H7 (cell line): ENCODE data around the gene CLDN7. TPM values are rescaled to one million over a fixed set of nuclear protein-coding genes. Genes with fewer than 3 reads are reported as not detected.
A peak's percentile ranks its signal among the peaks of the same experiment; 100 is the strongest.
"Not testable (repeated sequence)": the region's sequence is repeated elsewhere in the genome, so short reads cannot be mapped to it uniquely, and the experiment has no call there.

Experiments used
- DNase-seq: peaks from one replicate; pipeline ENCODE4 v3.0.0; 2012
- H3K27me3 ChIP-seq: 2 replicates; pipeline ENCODE4 v1.6.0; 2011; ENCODE audit warnings: mild to moderate bottlenecking, low read length; ENCODE audit not compliant: control insufficient read depth, insufficient read depth
- H3K36me3 ChIP-seq: replicated peaks from 2 replicates; pipeline ENCODE4 v1.5.1; 2011; ENCODE audit warnings: low read length; ENCODE audit not compliant: control insufficient read depth, insufficient read depth
- H3K4me3 ChIP-seq: 2 replicates; pipeline ENCODE4 v1.5.1; 2011; ENCODE audit warnings: low read depth, mild to moderate bottlenecking, control low read depth, low read length, moderate library complexity; ENCODE audit not compliant: insufficient read depth
- total RNA-seq: library from RNA; depleted of rRNA; stranded (reverse); fragments of >200 nt; shearing (Covaris generic); gene quantifications from 2 replicates; pipeline ENCODE4 v1.2.3, GENCODE V29; 2014

CLDN7 gene
- total RNA-seq, 1 experiment from 2014 or later = 30.8 TPM

DNA sequence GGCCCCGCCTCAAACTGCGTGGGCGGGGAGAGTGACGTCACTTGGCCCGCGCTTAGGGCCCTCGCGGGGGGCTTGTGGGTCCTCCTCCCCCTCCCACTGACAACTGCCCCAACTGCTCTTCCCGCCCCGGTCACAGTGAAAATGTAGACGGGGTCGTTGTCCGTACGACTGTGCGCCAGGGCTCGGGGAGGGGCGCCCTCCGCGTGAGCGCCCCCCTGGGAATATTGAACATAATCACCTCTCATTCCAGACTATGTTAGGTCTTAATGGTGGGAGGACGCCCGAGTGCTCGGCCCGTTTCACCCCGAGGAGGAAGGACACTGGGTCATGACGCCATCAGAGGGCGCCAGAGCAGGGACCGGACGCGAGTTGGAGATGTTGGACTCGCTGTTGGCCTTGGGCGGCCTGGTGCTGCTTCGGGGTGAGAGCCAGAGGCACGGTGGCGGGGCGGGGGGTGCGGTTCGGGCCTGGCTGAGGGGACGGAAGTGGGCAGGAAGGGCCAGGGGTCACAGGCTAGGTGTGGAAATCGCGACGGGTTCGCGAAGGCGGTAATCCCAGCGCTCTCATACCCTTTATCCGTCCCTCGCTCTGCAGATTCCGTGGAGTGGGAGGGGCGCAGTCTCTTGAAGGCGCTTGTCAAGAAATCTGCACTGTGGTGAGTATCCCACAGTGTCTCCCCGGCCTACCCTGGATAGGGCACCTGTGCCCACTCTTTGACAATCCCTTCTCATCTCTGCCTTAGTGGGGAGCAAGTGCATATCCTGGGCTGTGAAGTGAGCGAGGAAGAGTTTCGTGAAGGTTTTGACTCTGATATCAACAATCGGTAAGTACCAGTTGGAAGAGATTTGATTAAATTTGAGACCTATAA, 9.9 kb downstream of the CLDN7 start, which contains the start of gene ELP5:
Gene ELP5, plus strand, starts transcription at position 40 of the 868 bp plus-strand sequence. Its CDS starts 336 bp downstream, at position 376.
- Histone ChIP-seq H3K27me3 (no peaks in the 10 kb centered on the region), H3K4me3 (peak within 1 kb of the TSS; percentile 99), H3K36me3 (peaks cover 8% of the 10 kb centered on the region)
- peak; percentile 96 for DNase-seq

DNA sequence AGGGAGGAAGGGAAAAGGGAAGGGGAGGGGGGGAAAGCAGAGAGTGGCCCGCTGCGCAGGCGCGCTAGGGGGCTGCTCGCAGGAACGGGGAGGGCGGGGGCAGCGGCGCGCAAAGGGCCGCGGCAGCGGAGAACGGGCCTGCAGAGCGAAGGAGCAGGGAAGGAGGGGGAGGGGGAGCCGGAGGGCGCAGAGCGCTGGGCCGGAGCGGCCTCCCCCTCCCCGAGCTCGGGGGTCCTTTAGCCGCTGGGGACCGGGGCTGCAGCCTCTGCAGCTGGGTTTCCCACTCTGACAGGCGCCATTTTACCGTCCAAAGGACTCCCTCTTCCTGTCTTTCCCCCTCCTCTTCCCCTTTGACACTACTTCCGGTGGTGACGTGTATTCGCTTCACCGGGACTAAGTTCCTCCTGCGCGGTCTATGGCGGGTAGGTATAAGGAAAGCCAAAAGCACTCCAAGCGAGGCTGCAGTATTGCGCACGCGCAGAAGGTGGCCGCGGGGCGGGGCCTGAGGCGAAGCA, 10.6 kb downstream of the CLDN7 start, which contains the start of gene CTDNEP1:
Gene CTDNEP1, minus strand, starts transcription at position 74 of the 515 bp plus-strand sequence. CDS start 438 bp downstream, outside the sequence.
- peak within 1 kb of the TSS; percentile 99 for H3K4me3 ChIP-seq
- peaks cover 7% of the 10 kb centered on the region for H3K36me3 ChIP-seq
- H3K27me3 ChIP-seq = no peaks in the 10 kb centered on the region
- DNase-seq = peak; percentile 98

DNA sequence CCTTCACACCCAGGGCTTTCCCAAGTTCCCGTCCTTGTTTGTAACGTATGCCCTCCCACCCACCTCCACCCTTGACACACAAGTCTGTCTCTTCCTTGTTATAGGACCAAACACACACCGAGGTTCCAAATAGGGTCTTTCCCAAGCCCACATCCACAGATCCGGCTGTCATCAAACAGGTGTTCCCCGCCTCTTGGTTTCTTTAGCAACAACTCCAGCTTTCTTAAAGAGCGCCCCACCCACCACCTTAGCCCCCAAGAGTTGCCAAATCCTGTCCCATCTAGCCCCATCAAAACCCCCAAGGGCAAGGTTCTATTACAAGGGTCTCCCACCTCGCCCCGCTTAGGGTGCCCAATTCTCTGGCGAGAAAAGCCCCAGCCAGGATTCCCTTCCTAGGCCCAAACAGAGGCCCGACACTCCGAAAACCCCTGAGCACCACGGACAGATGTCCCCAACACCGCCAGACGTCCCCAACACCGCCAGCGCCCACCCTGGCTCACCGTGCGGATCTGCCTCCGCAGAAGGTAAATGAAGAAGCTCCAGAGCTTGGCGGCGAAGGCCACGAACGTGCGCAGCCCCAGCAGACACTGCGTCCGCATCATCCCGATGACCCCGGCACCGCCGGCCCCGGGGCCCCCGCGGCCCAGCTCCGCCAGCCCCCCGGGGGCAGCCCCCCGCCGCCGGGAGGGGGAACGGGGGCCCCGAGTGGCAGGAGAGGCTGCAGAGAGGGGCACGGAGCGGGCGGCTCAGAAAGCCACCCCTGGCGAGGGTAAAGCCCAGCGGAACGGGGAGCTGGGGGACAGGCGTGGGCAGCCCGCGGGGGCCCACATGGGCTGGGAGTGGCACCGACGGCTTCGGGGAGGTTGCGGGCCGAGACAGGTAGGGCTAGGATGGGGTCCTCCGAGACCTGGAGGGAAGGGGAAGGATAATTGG, 11.3 kb downstream of the CLDN7 start:
- Histone ChIP-seq H3K4me3 (peak overlapping the region; percentile 99), H3K27me3 (no peaks in the 10 kb centered on the region), H3K36me3 (peaks cover 7% of the 10 kb centered on the region)
- no peak for DNase-seq

DNA sequence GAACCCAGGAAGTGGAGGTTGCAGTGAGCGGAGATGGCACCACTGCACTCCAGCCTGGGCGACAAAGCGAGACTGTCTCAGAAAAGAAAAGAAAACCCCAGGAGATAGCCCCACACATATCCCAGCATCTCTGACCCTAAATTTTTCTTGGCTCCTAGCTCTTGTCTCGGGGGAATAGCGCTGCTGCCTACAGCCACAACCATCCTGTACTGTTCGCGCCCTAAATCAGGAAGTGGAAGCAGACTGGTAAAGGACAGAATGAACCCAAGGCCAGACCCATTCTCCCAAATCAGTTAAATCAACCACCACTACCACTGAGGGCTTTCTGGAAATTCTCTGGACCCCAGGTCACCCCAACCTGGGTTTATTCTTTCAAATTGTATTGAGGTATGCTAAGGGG, 12.4 kb downstream of the CLDN7 start:
- Histone ChIP-seq H3K4me3 (no peak overlapping the region; the same call in 1 of the 2 replicates), H3K27me3 (no peaks in the 10 kb centered on the region), H3K36me3 (peaks cover 8% of the 10 kb centered on the region)
- no peak for DNase-seq

DNA sequence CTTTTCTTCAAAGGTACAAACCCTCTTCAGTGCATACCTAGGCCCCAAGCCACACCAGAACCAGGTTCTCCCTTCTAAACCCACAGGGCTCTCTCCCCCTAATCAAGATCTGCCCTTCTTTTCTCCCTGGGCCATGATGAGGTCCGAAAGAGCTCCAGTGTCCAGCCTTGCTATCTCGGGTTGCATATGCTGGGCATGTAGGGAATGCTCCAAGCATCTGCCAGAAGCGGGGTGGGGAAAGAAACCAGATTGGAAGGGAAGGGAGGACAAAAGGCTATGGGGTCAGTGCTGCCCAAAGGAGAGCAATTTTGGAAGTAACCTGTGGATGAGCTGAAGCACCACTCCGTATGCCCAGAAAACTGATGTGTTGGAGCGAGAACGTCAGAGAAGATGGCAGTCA, 13.1 kb downstream of the CLDN7 start:
- H3K4me3 ChIP-seq = no peak overlapping the region
- no peaks in the 10 kb centered on the region for H3K27me3 ChIP-seq
- no peak for DNase-seq
- H3K36me3 ChIP-seq = peaks cover 11% of the 10 kb centered on the region

DNA sequence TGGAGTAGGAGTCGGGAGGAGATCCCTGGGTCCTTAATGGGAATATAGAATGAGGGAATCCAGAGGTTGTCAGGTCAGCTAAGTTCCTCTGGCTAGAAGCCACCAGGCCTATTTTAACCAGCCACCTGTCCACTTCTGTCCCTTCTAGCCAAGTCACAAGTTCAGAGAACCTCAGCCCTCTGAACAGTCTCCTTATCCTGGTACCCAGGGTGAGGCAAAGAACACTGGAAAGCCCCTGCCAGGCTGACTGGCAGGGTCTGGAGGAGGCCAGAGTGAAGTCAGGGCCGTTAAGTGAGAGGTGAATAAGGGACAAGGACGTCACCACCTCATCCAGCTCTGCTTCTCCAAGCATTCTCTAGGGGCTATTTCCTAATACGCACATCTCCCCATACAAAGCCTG, 13.5 kb downstream of the CLDN7 start:
- no peak for DNase-seq
- Histone ChIP-seq H3K27me3 (no peaks in the 10 kb centered on the region), H3K4me3 (no peak overlapping the region), H3K36me3 (peaks cover 12% of the 10 kb centered on the region)

DNA sequence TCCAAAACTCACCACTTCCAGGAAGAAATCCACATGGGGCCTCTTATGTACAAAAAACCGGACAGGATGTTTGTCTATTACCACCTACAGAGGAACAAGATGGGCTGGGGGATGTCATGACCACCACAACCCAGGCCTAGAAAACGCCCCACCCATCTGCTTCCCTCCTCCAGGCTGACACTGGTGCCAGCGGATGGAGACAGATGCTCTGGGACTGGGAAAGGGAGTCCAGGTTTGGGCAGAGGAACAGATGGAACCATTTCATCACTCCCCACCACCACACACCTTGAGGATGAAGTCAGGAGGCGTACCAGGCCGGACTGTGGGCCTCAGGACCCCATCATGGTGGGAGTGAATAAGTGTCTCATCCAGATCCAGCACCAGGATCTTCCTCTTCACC, 15.5 kb downstream of the CLDN7 start:
- H3K36me3 ChIP-seq = peaks cover 12% of the 10 kb centered on the region
- H3K27me3 ChIP-seq = no peaks in the 10 kb centered on the region
- H3K4me3 ChIP-seq = no peak overlapping the region
- no peak for DNase-seq

DNA sequence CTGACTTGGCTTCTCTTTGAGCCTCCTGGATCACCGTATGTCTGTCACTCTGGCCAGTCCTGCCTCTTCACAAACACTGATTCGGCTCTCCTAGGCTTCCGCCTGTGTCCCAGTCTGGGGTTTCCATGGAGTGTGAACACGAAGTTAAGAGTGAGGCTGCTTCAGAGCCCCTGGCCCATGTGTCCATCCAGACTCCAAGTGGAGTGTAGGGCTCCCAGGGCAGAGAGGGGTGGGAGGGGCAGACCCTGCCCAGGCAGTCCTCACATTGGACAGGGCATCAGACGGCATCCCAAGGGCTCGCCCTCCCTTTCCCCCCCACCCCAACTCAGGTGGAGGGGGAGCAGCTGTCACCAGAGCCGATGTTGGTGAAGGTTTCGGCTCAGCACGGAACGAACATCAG, 18.4 kb downstream of the CLDN7 start:
- DNase-seq, H3K27me3 ChIP-seq, H3K4me3 ChIP-seq: not testable (repeated sequence)
- H3K36me3 ChIP-seq = peaks cover 12% of the 10 kb centered on the region

DNA sequence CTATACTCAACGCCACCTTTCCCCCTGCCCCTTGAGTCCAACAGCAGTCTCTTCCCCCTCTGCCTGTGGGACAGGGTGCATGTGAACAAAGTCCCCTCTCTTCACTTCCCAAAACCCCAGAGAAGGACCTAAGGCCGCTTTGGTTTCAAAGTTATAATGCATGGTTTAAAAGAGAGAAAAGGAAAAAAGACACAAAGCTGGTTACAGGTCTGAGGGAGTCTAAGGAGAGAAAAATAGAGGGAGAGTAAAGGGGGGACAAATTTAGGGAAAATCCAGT, 18.9 kb downstream of the CLDN7 start:
- no peaks in the 10 kb centered on the region for H3K27me3 ChIP-seq
- H3K36me3 ChIP-seq = peaks cover 12% of the 10 kb centered on the region
- DNase-seq = no peak
- peak overlapping the region; percentile 69 for H3K4me3 ChIP-seq

DNA sequence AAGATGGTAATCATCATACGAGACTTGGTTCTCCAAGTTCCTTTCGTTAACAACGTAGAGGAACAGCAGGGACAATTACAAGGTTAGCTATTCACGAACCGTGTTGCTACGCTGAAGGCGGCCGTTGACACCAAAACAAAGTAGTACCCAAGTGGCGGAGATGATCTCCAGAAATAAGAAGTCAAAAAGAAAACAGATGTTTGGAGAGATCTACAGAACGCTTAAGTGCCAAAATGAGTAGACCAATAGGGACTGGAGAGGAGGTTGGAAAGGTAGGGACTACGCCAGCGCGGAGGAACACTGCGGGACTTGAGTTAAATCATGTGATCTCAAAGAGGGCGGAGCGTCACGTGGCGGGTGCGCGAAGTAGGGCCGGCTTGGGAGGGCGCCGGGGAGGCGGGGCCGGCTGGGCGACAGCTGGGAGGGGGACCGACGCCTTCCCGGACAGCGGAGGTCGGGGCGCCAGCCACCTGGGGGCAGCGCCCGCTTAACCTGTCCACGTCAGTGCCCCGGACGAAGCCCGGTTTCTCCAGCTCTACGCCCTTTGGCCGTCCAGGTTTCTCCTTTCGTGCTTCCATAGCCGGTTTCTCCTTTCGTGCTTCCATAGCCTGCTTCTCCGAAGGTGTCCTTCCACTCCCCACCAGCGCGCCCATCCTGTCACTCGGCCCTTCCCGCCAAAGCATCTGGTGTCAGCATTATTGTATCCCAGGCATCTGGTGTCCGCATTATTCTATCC, 19.4 kb downstream of the CLDN7 start:
- Histone ChIP-seq H3K4me3 (peak overlapping the region; percentile 69), H3K27me3 (no peaks in the 10 kb centered on the region), H3K36me3 (peaks cover 12% of the 10 kb centered on the region)
- DNase-seq = peak; percentile 99

DNA sequence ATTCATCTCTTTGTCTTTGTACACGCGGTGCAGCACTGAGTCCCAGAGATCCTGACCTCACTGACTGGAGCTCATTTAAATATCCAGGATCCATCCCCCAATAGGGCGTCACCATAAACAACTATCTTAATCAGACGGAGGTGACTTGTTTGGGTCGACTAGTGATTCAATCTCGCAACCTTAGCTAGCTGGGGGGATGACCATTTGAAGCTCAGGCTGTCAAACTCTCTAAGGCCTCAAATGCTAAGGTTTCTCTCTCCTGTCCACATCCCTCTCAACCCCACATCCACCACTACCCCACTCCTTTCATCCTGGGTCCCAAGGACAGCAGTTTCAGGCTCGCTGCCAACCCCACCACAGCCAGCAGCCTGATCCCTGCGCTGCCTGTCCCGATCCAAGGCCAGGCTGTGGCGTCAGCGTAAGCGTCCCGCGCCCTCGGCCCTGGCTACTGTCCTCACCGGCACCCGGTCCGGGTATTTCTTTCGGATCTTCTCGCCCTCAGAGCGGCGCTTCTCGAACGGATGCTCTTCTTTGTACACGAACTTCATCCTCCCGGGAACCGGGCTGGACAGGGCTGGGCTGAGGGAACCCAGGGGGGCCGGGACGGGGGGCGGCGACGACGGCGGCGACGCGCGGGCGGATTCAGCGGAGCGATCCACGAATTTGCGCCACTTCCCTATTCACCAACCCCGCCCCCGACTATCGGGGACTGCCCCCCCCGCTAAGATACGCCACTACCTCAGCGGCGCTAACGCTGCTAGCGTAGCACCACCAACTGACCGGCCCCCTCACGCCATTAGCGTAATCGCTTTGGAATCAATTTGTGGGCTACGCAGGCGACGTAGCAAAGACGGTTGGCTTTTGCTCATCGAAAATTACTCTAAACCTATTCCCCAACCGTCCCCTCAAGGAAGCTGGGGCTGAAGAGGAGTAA, 20.2 kb downstream of the CLDN7 start, which contains the start of gene GABARAP:
Gene GABARAP, minus strand, starts transcription at position 667 of the 934 bp plus-strand sequence. Its CDS starts 119 bp downstream, at position 548.
- DNase-seq = peak; percentile 93
- no peaks in the 10 kb centered on the region for H3K27me3 ChIP-seq
- H3K4me3 ChIP-seq = peak within 1 kb of the TSS; percentile 69
- peaks cover 12% of the 10 kb centered on the region for H3K36me3 ChIP-seq

DNA sequence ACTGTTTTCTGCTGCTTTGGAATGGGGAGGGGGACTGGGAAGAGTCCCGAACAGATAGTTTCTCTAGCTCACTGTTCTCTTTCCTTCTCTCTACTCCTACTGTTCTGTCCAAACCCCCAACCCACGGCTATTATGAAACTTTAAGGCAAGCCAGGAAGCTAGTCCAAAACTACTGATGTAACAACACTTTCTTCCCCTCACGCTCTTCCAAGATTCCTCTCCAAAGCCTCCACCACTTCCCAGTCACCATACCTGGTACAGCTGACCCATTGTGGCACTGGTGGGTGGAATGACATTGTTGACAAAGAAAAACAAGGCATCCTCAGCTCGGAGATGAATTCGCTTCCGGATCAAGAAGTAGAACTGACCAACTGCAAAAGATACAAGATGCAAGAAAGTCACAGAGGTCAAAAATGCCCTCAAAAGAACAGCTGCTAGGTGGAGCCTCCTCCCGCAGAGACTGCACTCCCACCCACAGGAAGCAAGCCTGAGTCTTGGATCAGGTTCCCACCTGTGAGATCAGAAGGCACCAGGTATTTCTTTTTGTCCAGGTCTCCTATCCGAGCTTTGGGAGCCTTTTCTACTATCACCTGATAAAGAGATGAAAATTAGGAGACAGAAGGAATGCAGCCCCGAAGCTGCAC, 21.1 kb downstream of the CLDN7 start:
- no peak for DNase-seq
- peaks cover 19% of the 10 kb centered on the region for H3K36me3 ChIP-seq
- peak overlapping the region; percentile 69 for H3K4me3 ChIP-seq
- H3K27me3 ChIP-seq = no peaks in the 10 kb centered on the region

DNA sequence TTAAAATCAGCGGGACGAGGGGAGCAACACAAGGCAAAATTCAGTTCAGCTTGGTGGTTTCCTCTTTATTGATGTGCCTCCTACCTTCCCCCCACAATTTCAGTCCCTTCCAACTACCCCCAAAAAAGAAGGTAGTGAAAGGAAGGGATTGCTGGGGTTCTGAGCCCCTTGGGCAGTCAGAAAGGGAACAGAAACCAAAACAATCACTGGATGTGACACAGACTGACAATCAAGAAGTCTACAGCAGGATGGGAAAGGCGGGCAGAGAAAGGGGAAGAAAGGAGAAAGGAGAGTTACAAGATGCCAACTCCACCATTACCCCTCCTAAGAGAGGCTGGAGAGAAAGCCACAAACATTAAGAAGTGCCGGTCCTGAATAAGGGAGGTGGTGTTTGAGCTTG, 21.9 kb downstream of the CLDN7 start:
- H3K36me3 ChIP-seq = peaks cover 20% of the 10 kb centered on the region
- no peaks in the 10 kb centered on the region for H3K27me3 ChIP-seq
- no peak overlapping the region for H3K4me3 ChIP-seq
- no peak for DNase-seq
